Fibroblast of villous mesenchyme (primary cell): ENCODE results near the gene SUV39H1. TPM values are rescaled to one million over a fixed set of nuclear protein-coding genes. Genes with fewer than 3 reads are reported as not detected.
"Not testable (repeated sequence)": the region's sequence is repeated elsewhere in the genome, so short reads cannot be mapped to it uniquely, and the experiment has no call there.

ENCODE experiments used
- DNase-seq: peaks from one replicate; pipeline ENCODE4 v3.0.0-alpha.2; 2010; ENCODE audit warnings: low read depth
- H3K4me3 ChIP-seq: 2 replicates; pipeline ENCODE4 v1.5.1; 2011; ENCODE audit warnings: low read depth, mild to moderate bottlenecking, low read length
- total RNA-seq: library from RNA; depleted of rRNA; stranded (reverse); fragments of >200 nt; gene quantifications from 2 replicates; pipeline ENCODE4 v1.2.3, GENCODE V29; 2012
- TF ChIP-seq, protein P1 (sequence below): IDR thresholded peaks from 2 replicates; pipeline ENCODE4 v1.5.1; 2012; ENCODE audit warnings: low read depth, mild to moderate bottlenecking, low read length; ENCODE audit not compliant: insufficient read depth

Gene SUV39H1
- total RNA-seq, 1 donor: 5.6 TPM

- TF ChIP-seq, protein P1, sequence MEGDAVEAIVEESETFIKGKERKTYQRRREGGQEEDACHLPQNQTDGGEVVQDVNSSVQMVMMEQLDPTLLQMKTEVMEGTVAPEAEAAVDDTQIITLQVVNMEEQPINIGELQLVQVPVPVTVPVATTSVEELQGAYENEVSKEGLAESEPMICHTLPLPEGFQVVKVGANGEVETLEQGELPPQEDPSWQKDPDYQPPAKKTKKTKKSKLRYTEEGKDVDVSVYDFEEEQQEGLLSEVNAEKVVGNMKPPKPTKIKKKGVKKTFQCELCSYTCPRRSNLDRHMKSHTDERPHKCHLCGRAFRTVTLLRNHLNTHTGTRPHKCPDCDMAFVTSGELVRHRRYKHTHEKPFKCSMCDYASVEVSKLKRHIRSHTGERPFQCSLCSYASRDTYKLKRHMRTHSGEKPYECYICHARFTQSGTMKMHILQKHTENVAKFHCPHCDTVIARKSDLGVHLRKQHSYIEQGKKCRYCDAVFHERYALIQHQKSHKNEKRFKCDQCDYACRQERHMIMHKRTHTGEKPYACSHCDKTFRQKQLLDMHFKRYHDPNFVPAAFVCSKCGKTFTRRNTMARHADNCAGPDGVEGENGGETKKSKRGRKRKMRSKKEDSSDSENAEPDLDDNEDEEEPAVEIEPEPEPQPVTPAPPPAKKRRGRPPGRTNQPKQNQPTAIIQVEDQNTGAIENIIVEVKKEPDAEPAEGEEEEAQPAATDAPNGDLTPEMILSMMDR: no peak
- H3K4me3 ChIP-seq: no peak overlapping the region
- DNase-seq: no peak
Observed at GRCh38 chrX:48681539-48682183, 14.9 kb upstream of the SUV39H1 start.

- H3K4me3 ChIP-seq, DNase-seq: not testable (repeated sequence)
Observed at GRCh38 chrX:48682795-48683194, 13.7 kb upstream of the SUV39H1 start.

- TF ChIP-seq, protein P1: no peak
- DNase-seq: no peak
- no peak within 1 kb of the TSS for H3K4me3 ChIP-seq
Observed at GRCh38 chrX:48683411-48683982, 13.0 kb upstream of the SUV39H1 start, which contains the start of gene WAS. Gene WAS, plus strand, starts transcription at chrX:48683799. Its CDS starts 55 bp downstream, at chrX:48683854.

GRCh38 chrX:48684134-48684533 is 12.4 kb upstream of the SUV39H1 start:
- TF ChIP-seq, protein P1: no peak
- H3K4me3 ChIP-seq: no peak overlapping the region
- no peak for DNase-seq

- DNase-seq: no peak
- TF ChIP-seq, protein P1: no peak
- H3K4me3 ChIP-seq: no peak overlapping the region
Observed at GRCh38 chrX:48685416-48685815, 11.1 kb upstream of the SUV39H1 start.

GRCh38 chrX:48688531-48689150 is 7.9 kb upstream of the SUV39H1 start:
- H3K4me3 ChIP-seq: no peak overlapping the region
- DNase-seq: no peak
- TF ChIP-seq, protein P1: no peak

- DNase-seq: no peak
- H3K4me3 ChIP-seq: no peak overlapping the region
- TF ChIP-seq, protein P1: no peak
Observed at GRCh38 chrX:48689208-48689920, 7.2 kb upstream of the SUV39H1 start.

DNA sequence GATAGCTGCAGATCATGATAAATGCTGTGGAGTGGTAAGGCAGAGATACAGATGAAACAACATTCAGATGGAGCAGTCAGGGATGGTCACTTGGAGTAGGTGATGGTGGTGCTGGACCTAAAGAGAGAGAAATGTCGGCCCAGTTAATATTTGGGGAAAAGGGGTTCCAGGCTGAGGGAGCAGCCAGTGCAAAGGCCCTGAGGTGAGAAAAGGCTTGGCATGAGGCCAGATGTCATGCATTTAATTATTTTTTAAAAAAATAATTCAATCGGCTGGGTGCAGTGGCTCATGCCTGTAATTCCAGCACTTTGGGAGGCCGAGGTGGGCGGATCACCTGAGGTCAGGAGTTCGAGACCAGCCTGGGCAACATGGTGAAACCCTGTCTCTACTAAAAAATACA is 4.8 kb upstream of the SUV39H1 start:
- not testable (repeated sequence) for H3K4me3 ChIP-seq, DNase-seq
